H1 (cell line): ENCODE measurements around the gene SBDS.

Experiments
- BACH1 ChIP-seq: IDR thresholded peaks from 2 replicates; pipeline ENCODE4 v1.6.1; 2012; ENCODE audit warnings: low read length, improper control_type of control experiment
- CTCF ChIP-seq, 3 experiments: IDR thresholded peaks; 1 replicate in 2 of 3; 2 replicates in 1 of 3; pipeline versions ENCODE4 v1.5.1 to v1.6.1; 2011; ENCODE audit warnings: low read length in 3 of 3, mild to moderate bottlenecking in 3 of 3, inconsistent platforms in 2 of 3, low read depth in 1 of 3, moderate library complexity in 1 of 3; ENCODE audit not compliant: insufficient read depth in 1 of 3; ENCODE audit errors: control extremely low read depth in 1 of 3
- EGR1 ChIP-seq: IDR thresholded peaks from 2 replicates; pipeline ENCODE4 v1.6.1; 2011; ENCODE audit warnings: low read depth, low read length, borderline replicate concordance
- EZH2 ChIP-seq: fragments of 200-600 bp; sonication (generic); IDR thresholded peaks from 2 replicates; pipeline ENCODE4 v1.7.1; 2012; ENCODE audit warnings: low read depth, mild to moderate bottlenecking, moderate library complexity, low read length, inconsistent platforms; ENCODE audit not compliant: severe bottlenecking
- POLR2A ChIP-seq, 2 experiments: IDR thresholded peaks; 1 replicate in 1 of 2; 2 replicates in 1 of 2; pipeline ENCODE4 v1.6.1; 2011; ENCODE audit warnings: low read depth in 2 of 2, low read length in 2 of 2, mild to moderate bottlenecking in 2 of 2; ENCODE audit errors: control extremely low read depth in 1 of 2
- POLR2AphosphoS5 ChIP-seq: IDR thresholded peaks from 2 replicates; pipeline ENCODE4 v1.6.1; 2011; ENCODE audit warnings: low read depth, low read length
- SP1 ChIP-seq: IDR thresholded peaks from 2 replicates; pipeline ENCODE4 v1.6.1; 2011; ENCODE audit warnings: low read depth, low read length
- SUZ12 ChIP-seq: fragments of 200-600 bp; sonication (generic); IDR thresholded peaks from 2 replicates; pipeline ENCODE4 v1.6.1; 2012; ENCODE audit warnings: mild to moderate bottlenecking, inconsistent platforms, low read length, moderate library complexity, mixed read lengths

- TF ChIP-seq CTCF (IDR thresholded peaks at IDR 0.05; ENCODE audit: control extremely low read depth in 1 of 3, insufficient read depth in 1 of 3, low read depth in 1 of 3, low read length in 3 of 3) (no peak), POLR2AphosphoS5 (no peak), SP1 (no peak), EZH2 (no peak), BACH1 (no peak), SUZ12 (no peak), POLR2A (IDR thresholded peaks at IDR 0.05; ENCODE audit: control extremely low read depth in 1 of 2, low read depth in 2 of 2, low read length in 2 of 2) (no peak), EGR1 (no peak)
Measured at GRCh38 chr7:67033251-67033650, 37.9 kb upstream of the SBDS start.
